Prostate gland (tissue), 2 donors: ENCODE measurements around the gene OIP5.

Experiments used
- POLR2A ChIP-seq: fragments of 450-650 bp; IDR thresholded peaks from one replicate; pipeline ENCODE4 v1.6.1; 2016; ENCODE audit warnings: antibody characterized with exemption, mild to moderate bottlenecking
- POLR2AphosphoS5 ChIP-seq: sonication (generic); formaldehyde crosslinking; IDR thresholded peaks from one replicate; pipeline ENCODE4 v1.6.1; 2017; ENCODE audit warnings: antibody characterized with exemption
- TF ChIP-seq, protein P1 (sequence below), 4 experiments: fragments of 200-600 bp in 2 of 4; fragments of 450-650 bp in 2 of 4; sonication (generic) in 2 of 4; IDR thresholded peaks; 1 replicate in 3 of 4; 2 replicates in 1 of 4; pipeline ENCODE4 v1.5.1; 2016 to 2019; ENCODE audit warnings: antibody characterized with exemption in 4 of 4, mild to moderate bottlenecking in 2 of 4, moderate library complexity in 2 of 4

DNA sequence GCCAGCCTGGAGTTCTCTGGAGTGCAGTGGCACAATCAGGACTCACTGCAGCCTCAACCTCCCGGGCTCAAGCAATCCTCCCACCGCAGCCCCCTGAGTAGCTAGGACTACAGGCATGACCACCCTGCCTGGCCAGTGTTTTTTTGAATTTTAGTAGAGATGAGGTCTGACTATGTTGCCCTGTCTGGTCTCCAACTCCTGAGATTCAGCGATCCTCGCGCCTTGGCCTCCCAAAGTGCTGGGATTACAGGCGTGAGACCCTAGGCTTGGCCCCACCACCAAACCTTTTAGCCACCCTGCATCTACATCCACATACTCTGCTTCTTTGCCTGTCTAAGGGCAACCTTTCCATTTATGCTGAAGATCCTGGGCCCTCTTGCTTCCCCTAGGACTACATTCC lies 4.7 kb upstream of the OIP5 start:
- TF ChIP-seq, protein P1, sequence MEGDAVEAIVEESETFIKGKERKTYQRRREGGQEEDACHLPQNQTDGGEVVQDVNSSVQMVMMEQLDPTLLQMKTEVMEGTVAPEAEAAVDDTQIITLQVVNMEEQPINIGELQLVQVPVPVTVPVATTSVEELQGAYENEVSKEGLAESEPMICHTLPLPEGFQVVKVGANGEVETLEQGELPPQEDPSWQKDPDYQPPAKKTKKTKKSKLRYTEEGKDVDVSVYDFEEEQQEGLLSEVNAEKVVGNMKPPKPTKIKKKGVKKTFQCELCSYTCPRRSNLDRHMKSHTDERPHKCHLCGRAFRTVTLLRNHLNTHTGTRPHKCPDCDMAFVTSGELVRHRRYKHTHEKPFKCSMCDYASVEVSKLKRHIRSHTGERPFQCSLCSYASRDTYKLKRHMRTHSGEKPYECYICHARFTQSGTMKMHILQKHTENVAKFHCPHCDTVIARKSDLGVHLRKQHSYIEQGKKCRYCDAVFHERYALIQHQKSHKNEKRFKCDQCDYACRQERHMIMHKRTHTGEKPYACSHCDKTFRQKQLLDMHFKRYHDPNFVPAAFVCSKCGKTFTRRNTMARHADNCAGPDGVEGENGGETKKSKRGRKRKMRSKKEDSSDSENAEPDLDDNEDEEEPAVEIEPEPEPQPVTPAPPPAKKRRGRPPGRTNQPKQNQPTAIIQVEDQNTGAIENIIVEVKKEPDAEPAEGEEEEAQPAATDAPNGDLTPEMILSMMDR (IDR thresholded peaks at IDR 0.05): no peak
- no peak for TF ChIP-seq POLR2A
- no peak for TF ChIP-seq POLR2AphosphoS5
